GM12872 (cell line): ENCODE results near the gene WFDC2.
A peak's percentile ranks its signal among the peaks of the same experiment; 100 is the strongest.

Source experiments
- CTCF ChIP-seq: IDR thresholded peaks from 3 replicates; pipeline ENCODE4 v1.5.1; 2011; ENCODE audit warnings: low read depth, mild to moderate bottlenecking, low read length, moderate library complexity; ENCODE audit not compliant: insufficient read depth

Gene WFDC2

GRCh38 chr20:45441746-45442145 lies 27.8 kb upstream of the WFDC2 start:
- TF ChIP-seq CTCF: no peak

GRCh38 chr20:45444050-45444449 lies 25.5 kb upstream of the WFDC2 start:
- no peak for TF ChIP-seq CTCF

- TF ChIP-seq CTCF: peak; percentile 92
Observed at GRCh38 chr20:45445805-45446562, 23.6 kb upstream of the WFDC2 start.

GRCh38 chr20:45448270-45448669 lies 21.3 kb upstream of the WFDC2 start:
- no peak for TF ChIP-seq CTCF

GRCh38 chr20:45449528-45449927 lies 20.0 kb upstream of the WFDC2 start:
- TF ChIP-seq CTCF: no peak

- TF ChIP-seq CTCF: peak; percentile 56
Observed at GRCh38 chr20:45450097-45450818, 19.3 kb upstream of the WFDC2 start.

GRCh38 chr20:45452238-45452637 lies 17.3 kb upstream of the WFDC2 start:
- TF ChIP-seq CTCF: no peak
